A673 (cell line): ENCODE measurements around the gene METTL9. TPM values are rescaled to one million over a fixed set of nuclear protein-coding genes. Genes with fewer than 3 reads are reported as not detected.

Experiments used
- BruUV-seq: library from RNA; stranded (reverse); fragments of 400-500 nt; replicated peaks from 2 replicates; lab custom pipeline; 2021; lab: Mats Ljungman, UMichigan
- CTCF ChIA-PET: fragments of 300-600 bp; sonication (Branson Sonifier 250); formaldehyde crosslinking; loops from one replicate; lab custom pipeline; 2022; ENCODE audit warnings: antibody characterized with exemption; lab: Charles Lee
- POLR2A ChIA-PET: fragments of 300-600 bp; sonication (Branson Sonifier 250); formaldehyde crosslinking; loops from one replicate; lab custom pipeline; 2022; ENCODE audit warnings: antibody characterized with exemption; ENCODE audit not compliant: low non-redundant PET; lab: Charles Lee
- DNase-seq: peaks from one replicate; pipeline ENCODE4 v3.0.0-alpha.2; 2015; ENCODE audit warnings: low spot score
- H3K27ac ChIP-seq: fragments of 200-600 bp; sonication (generic); 2 replicates; pipeline ENCODE4 v1.5.1; 2016; ENCODE audit warnings: mixed run types, low read depth, mild to moderate bottlenecking, mixed read lengths, antibody characterized with exemption, low read length; ENCODE audit not compliant: poor library complexity, severe bottlenecking
- H3K27me3 ChIP-seq: fragments of 200-600 bp; sonication (generic); replicated peaks from 2 replicates; pipeline ENCODE4 v1.6.1; 2017; ENCODE audit warnings: mixed run types, low read depth, mild to moderate bottlenecking, mixed read lengths, antibody characterized with exemption, low read length; ENCODE audit not compliant: insufficient read depth, poor library complexity
- H3K36me3 ChIP-seq: fragments of 200-600 bp; sonication (generic); 2 replicates; pipeline ENCODE4 v1.6.1; 2016; ENCODE audit warnings: mixed run types, mild to moderate bottlenecking, mixed read lengths, antibody characterized with exemption, low read length; ENCODE audit not compliant: insufficient read depth, poor library complexity, severe bottlenecking
- H3K4me1 ChIP-seq: fragments of 200-600 bp; sonication (generic); 2 replicates; pipeline ENCODE4 v1.6.1; 2017; ENCODE audit warnings: mixed run types, mild to moderate bottlenecking, mixed read lengths, antibody characterized with exemption, low read length; ENCODE audit not compliant: insufficient read depth, poor library complexity, severe bottlenecking
- H3K4me3 ChIP-seq: fragments of 200-600 bp; sonication (generic); 2 replicates; pipeline ENCODE4 v1.5.1; 2016; ENCODE audit warnings: low read depth, mixed run types, mild to moderate bottlenecking, mixed read lengths, low read length; ENCODE audit not compliant: poor library complexity, severe bottlenecking
- H3K9me3 ChIP-seq: fragments of 200-600 bp; sonication (generic); 2 replicates; pipeline ENCODE4 v1.6.1; 2016; ENCODE audit warnings: mixed run types, low read depth, mild to moderate bottlenecking, mixed read lengths, antibody characterized with exemption, low read length; ENCODE audit not compliant: poor library complexity, severe bottlenecking
- EZH2 ChIP-seq: fragments of 200-600 bp; sonication (generic); IDR thresholded peaks from 2 replicates; pipeline ENCODE4 v1.6.1; 2017; ENCODE audit warnings: borderline replicate concordance, low read depth, mild to moderate bottlenecking, mixed read lengths, antibody characterized with exemption, low read length; ENCODE audit not compliant: poor library complexity, severe bottlenecking
- intact Hi-C: fragments of 100-400 bp; cut with micrococcal nuclease; formaldehyde crosslinking; loops from one replicate; pipeline ENCODE4 v1.10.0; 2022; ENCODE audit not compliant: unreplicated experiment
- total RNA-seq: library from RNA; stranded (reverse); gene quantifications from 2 replicates; pipeline ENCODE4 v1.2.3, GENCODE V29; 2021
- TF ChIP-seq, protein P1 (sequence below): fragments of 300-800, 200-600 bp; sonication (generic); conservative IDR thresholded peaks from 2 replicates; pipeline ENCODE4 v1.5.1; 2017; ENCODE audit warnings: low read depth, mild to moderate bottlenecking, antibody characterized with exemption, low read length, moderate library complexity, mixed read lengths

The METTL9 gene
- total RNA-seq, 1 experiment from 2014 or later = 151 TPM

DNA sequence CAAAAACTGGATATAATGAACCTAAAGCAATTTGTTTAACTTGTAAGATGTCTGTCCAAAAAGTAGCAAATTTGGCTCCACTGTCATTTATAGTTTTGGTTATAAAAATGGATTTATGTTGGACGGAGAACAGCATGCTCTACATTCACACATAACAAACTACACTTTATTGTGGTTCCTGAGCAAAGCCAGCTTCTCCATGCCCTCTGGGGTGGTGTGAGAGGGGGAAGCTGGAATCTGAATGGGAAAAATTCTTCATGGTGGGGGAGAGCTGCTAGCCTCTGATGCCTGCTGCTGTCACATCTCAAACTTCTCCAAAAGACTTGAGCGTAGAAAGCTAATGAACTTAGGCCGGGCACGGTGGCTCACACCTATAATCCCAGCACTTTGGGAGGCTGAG, 9.8 kb upstream of the METTL9 start:
- Histone ChIP-seq H3K9me3 (no peaks in the 10 kb centered on the region), H3K4me3 (no peak overlapping the region), H3K36me3 (no peaks in the 10 kb centered on the region), H3K27me3 (no peaks in the 10 kb centered on the region), H3K27ac (no peak overlapping the region), H3K4me1 (peaks cover 5% of the 10 kb centered on the region)
- ChIA-PET POLR2A (no interaction called here), CTCF (interaction anchor here (1.0 kb wide), 1 partner anchor 51 kb away, joined by 3 read pairs; no protein-coding TSS in a partner anchor)
- intact Hi-C loops = no loop called here
- TF ChIP-seq, protein P1, sequence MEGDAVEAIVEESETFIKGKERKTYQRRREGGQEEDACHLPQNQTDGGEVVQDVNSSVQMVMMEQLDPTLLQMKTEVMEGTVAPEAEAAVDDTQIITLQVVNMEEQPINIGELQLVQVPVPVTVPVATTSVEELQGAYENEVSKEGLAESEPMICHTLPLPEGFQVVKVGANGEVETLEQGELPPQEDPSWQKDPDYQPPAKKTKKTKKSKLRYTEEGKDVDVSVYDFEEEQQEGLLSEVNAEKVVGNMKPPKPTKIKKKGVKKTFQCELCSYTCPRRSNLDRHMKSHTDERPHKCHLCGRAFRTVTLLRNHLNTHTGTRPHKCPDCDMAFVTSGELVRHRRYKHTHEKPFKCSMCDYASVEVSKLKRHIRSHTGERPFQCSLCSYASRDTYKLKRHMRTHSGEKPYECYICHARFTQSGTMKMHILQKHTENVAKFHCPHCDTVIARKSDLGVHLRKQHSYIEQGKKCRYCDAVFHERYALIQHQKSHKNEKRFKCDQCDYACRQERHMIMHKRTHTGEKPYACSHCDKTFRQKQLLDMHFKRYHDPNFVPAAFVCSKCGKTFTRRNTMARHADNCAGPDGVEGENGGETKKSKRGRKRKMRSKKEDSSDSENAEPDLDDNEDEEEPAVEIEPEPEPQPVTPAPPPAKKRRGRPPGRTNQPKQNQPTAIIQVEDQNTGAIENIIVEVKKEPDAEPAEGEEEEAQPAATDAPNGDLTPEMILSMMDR = no peak
- TF ChIP-seq EZH2 = no peak
- no TSS peak for BruUV-seq
- DNase-seq = no peak

DNA sequence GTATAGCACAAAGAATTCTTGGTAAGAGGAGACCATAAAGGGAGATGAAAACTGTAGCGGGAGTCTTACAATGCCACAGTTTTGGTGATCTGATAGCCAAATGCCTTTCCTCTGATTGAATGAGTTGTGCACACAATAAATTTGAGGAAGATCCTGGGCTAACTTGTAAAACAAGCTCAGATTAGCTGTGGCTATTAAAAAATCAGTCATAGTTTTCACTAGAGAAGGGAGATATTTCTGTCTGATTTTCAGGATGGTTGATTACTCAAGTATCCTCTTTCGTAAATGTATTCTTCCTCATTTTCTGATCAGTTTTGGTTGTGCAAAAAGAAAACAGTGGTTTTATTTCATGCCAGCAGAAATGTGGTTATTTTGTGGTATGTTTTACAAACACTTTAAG, 9.1 kb upstream of the METTL9 start:
- CTCF ChIA-PET = interaction anchor here (1.0 kb wide), 1 partner anchor 51 kb away, joined by 3 read pairs; no protein-coding TSS in a partner anchor
- Histone ChIP-seq H3K4me3 (no peak overlapping the region), H3K36me3 (no peaks in the 10 kb centered on the region), H3K4me1 (peaks cover 5% of the 10 kb centered on the region), H3K9me3 (no peaks in the 10 kb centered on the region), H3K27me3 (no peaks in the 10 kb centered on the region), H3K27ac (no peak overlapping the region)
- POLR2A ChIA-PET = no interaction called here
- BruUV-seq = no TSS peak
- DNase-seq = no peak
- no peak for TF ChIP-seq EZH2
- TF ChIP-seq, protein P1 = no peak
- intact Hi-C loops = no loop called here

DNA sequence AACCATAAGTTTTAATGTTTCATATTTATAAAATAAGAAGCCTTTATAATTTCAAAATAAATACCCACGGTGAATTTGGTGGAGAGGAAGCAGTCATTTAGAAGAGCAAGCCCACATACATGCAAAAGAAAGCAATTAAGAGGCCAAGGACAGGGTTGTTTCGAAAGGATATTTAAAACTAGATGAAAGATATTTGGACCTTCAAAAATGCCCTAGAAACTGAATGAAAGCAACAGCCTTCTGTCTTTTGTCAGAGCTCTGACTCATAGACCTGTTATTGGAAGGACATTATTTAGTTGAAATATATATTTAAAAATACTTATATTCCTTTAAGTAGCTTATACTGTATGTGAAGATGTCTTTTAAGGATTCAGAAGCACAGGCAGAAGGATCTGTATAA, 8.6 kb upstream of the METTL9 start:
- Histone ChIP-seq H3K27me3 (no peaks in the 10 kb centered on the region), H3K27ac (no peak overlapping the region), H3K4me1 (peaks cover 5% of the 10 kb centered on the region), H3K9me3 (no peaks in the 10 kb centered on the region), H3K36me3 (no peaks in the 10 kb centered on the region), H3K4me3 (no peak overlapping the region)
- no TSS peak for BruUV-seq
- ChIA-PET POLR2A (no interaction called here), CTCF (no interaction called here)
- TF ChIP-seq, protein P1 = no peak
- no peak for TF ChIP-seq EZH2
- intact Hi-C loops = no loop called here
- no peak for DNase-seq
